Fibroblast of lung (primary cell): ENCODE measurements around the gene MMP3. TPM values are rescaled to one million over a fixed set of nuclear protein-coding genes. Genes with fewer than 3 reads are reported as not detected.

Experiments used
- DNase-seq, 2 donors: peaks; one replicate each; pipeline versions ENCODE4 v3.0.0 to v3.0.0-alpha.2; 2010; ENCODE audit warnings: low read depth in 2 of 2
- H2AFZ ChIP-seq: 2 replicates; pipeline ENCODE4 v1.5.1; 2012; ENCODE audit warnings: low read length, control low read depth, inconsistent platforms
- H3K27ac ChIP-seq: 2 replicates; pipeline ENCODE4 v1.5.1; 2011; ENCODE audit warnings: low read length, control low read depth; ENCODE audit not compliant: insufficient read depth
- H3K27me3 ChIP-seq: 2 replicates; pipeline ENCODE4 v1.5.1; 2011; ENCODE audit warnings: mild to moderate bottlenecking, low read length; ENCODE audit not compliant: control insufficient read depth, insufficient read depth
- H3K36me3 ChIP-seq: 2 replicates; pipeline ENCODE4 v1.5.1; 2011; ENCODE audit warnings: low read length; ENCODE audit not compliant: control insufficient read depth, insufficient read depth
- H3K4me1 ChIP-seq: 2 replicates; pipeline ENCODE4 v1.5.1; 2011; ENCODE audit warnings: low read length; ENCODE audit not compliant: control insufficient read depth, insufficient read depth; ENCODE audit errors: extremely low read depth
- H3K4me2 ChIP-seq: 2 replicates; pipeline ENCODE4 v1.5.1; 2011; ENCODE audit warnings: low read length, control low read depth; ENCODE audit not compliant: insufficient read depth; ENCODE audit errors: extremely low read depth
- H3K4me3 ChIP-seq, 4 experiments: fragments of 200-600 bp in 1 of 4; sonication (generic) in 1 of 4; replicated peaks in 1 of 4; 2 replicates each; pipeline ENCODE4 v1.5.1; 2011 to 2016; ENCODE audit warnings: low read length in 4 of 4, low read depth in 3 of 4, mild to moderate bottlenecking in 3 of 4, control low read depth in 2 of 4, inconsistent platforms in 1 of 4, mixed read lengths in 1 of 4; ENCODE audit not compliant: insufficient read depth in 1 of 4; ENCODE audit errors: control extremely low read depth in 1 of 4
- H3K79me2 ChIP-seq: 2 replicates; pipeline ENCODE4 v1.5.1; 2012; ENCODE audit warnings: mild to moderate bottlenecking, low read length, inconsistent platforms; ENCODE audit not compliant: control insufficient read depth, insufficient read depth
- H3K9ac ChIP-seq: 2 replicates; pipeline ENCODE4 v1.5.1; 2011; ENCODE audit warnings: mild to moderate bottlenecking, low read length, control low read depth; ENCODE audit not compliant: insufficient read depth
- H3K9me3 ChIP-seq: 2 replicates; pipeline ENCODE4 v1.5.1; 2012; ENCODE audit warnings: low read depth, low read length; ENCODE audit not compliant: control insufficient read depth, insufficient read depth
- H4K20me1 ChIP-seq: 2 replicates; pipeline ENCODE4 v1.5.1; 2011; ENCODE audit warnings: low read length; ENCODE audit not compliant: control insufficient read depth, insufficient read depth; ENCODE audit errors: extremely low read depth
- CTCF ChIP-seq, 2 donors: IDR thresholded peaks in 1 of 2; conservative IDR thresholded peaks in 1 of 2; 1 replicate in 1 of 2; 2 replicates in 1 of 2; pipeline ENCODE4 v1.5.1; 2011 to 2012; ENCODE audit warnings: low read length in 2 of 2, control low read depth in 1 of 2, inconsistent platforms in 1 of 2, low read depth in 1 of 2, mild to moderate bottlenecking in 1 of 2
- EZH2 ChIP-seq: IDR thresholded peaks from 2 replicates; pipeline ENCODE4 v1.5.1; 2012; ENCODE audit warnings: low read length, control low read depth, mild to moderate bottlenecking; ENCODE audit errors: missing control alignments
- polyA plus RNA-seq, 2 donors: library from polyadenylated mRNA; depleted of rRNA in 1 of 2; stranded (reverse) in 1 of 2; unstranded in 1 of 2; fragments of >200 nt; gene quantifications; 2 replicates each; pipeline ENCODE4 v1.2.1, GENCODE V29; 2011 to 2012; ENCODE audit warnings: missing spikeins in 1 of 2
- total RNA-seq: library from RNA; depleted of rRNA; stranded (reverse); fragments of >200 nt; gene quantifications from 2 replicates; pipeline ENCODE4 v1.2.1, GENCODE V29; 2014

Gene MMP3
- total and polyA plus RNA-seq, 2 donors (not counting 1 experiment from before 2014, with no cell fraction given), result 19.1 to 47.1 TPM

- no peak for TF ChIP-seq EZH2
- no peak for TF ChIP-seq CTCF (conservative IDR thresholded peaks at IDR 0.05 in 1 of 2, IDR thresholded peaks at IDR 0.05 in 1 of 2; ENCODE audit: low read depth in 1 of 2, low read length in 2 of 2)
- Histone ChIP-seq H3K9ac (no peak overlapping the region), H4K20me1 (no peaks in the 10 kb centered on the region), H3K4me3 (no peak overlapping the region), H3K27me3 (no peaks in the 10 kb centered on the region), H3K36me3 (no peaks in the 10 kb centered on the region), H3K4me1 (peaks cover 14% of the 10 kb centered on the region), H3K79me2 (no peaks in the 10 kb centered on the region), H3K27ac (no peak overlapping the region), H3K4me2 (no peak overlapping the region), H2AFZ (no peak overlapping the region), H3K9me3 (no peaks in the 10 kb centered on the region)
- DNase-seq, result peak in 1 of 2 donors; percentile 59
Observed at GRCh38 chr11:102846292-102846691, 2.9 kb upstream of the MMP3 start.

- H4K20me1 ChIP-seq, result no peaks in the 10 kb centered on the region
- no peaks in the 10 kb centered on the region for H3K36me3 ChIP-seq
- TF ChIP-seq CTCF (conservative IDR thresholded peaks at IDR 0.05 in 1 of 2, IDR thresholded peaks at IDR 0.05 in 1 of 2; ENCODE audit: low read depth in 1 of 2, low read length in 2 of 2) (no peak), EZH2 (no peak)
- no peaks in the 10 kb centered on the region for H3K9me3 ChIP-seq
- H2AFZ ChIP-seq, result no peak overlapping the region
- H3K27me3 ChIP-seq, result no peaks in the 10 kb centered on the region
- DNase-seq, result peak in 1 of 2 donors; percentile 20
- no peak overlapping the region for H3K4me3 ChIP-seq
- peaks cover 6% of the 10 kb centered on the region for H3K4me1 ChIP-seq
- H3K4me2 ChIP-seq, result no peak overlapping the region
- no peak overlapping the region for H3K27ac ChIP-seq
- H3K9ac ChIP-seq, result no peak overlapping the region
- no peaks in the 10 kb centered on the region for H3K79me2 ChIP-seq
Observed at GRCh38 chr11:102842930-102843329, 479 bp downstream of the MMP3 start.

- no peak overlapping the region for H3K4me3 ChIP-seq
- H3K79me2 ChIP-seq, result no peaks in the 10 kb centered on the region
- no peaks in the 10 kb centered on the region for H4K20me1 ChIP-seq
- H2AFZ ChIP-seq, result no peak overlapping the region
- H3K27me3 ChIP-seq, result no peaks in the 10 kb centered on the region
- TF ChIP-seq CTCF (conservative IDR thresholded peaks at IDR 0.05 in 1 of 2, IDR thresholded peaks at IDR 0.05 in 1 of 2; ENCODE audit: low read depth in 1 of 2, low read length in 2 of 2) (no peak), EZH2 (no peak)
- no peaks in the 10 kb centered on the region for H3K36me3 ChIP-seq
- no peak overlapping the region for H3K27ac ChIP-seq
- H3K9ac ChIP-seq, result no peak overlapping the region
- H3K4me2 ChIP-seq, result no peak overlapping the region
- no peaks in the 10 kb centered on the region for H3K9me3 ChIP-seq
- peaks cover 6% of the 10 kb centered on the region for H3K4me1 ChIP-seq
- DNase-seq, result no peak
Observed at GRCh38 chr11:102840018-102840417, 3.4 kb downstream of the MMP3 start.
